ENCODE results near the gene MARCHF9.

DNA sequence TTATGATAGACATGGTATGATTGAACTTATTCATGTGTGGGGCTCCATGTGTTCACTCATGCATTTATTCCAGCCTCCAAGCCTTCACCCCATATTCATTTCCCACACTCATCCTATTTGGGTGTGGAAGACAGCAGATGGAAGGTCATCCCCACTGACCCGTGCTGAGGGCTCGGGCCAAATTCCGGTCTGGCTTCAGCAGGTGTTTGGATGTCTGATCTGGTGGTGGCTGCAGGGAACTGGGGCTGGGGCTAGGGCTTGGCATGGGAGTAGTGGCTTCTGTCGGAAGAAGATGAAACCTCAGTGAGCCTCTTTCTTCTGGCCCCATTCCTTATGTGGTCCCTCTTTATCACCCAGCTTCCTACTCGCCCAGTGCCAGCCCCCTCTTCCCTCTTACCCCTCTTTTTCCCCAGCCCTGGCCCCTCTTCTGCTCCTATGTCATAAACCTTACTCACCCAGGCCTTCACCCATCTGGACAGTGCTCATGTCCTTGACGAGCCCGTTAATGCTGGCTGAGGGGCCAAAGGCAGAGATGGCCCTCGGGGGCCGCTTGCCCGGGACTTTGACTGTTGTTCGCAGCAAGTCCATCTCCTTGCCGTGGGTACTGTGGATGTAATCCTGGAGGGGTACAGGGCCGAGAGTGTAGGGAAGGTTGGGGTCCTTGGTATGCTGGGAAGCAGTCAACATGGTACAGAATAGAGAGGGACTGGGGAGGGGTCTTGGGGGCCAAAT lies 24.4 kb upstream of the MARCHF9 start:
- no peak for TF ChIP-seq EZH2 (IDR thresholded peaks at IDR 0.05)
- no peak for TF ChIP-seq POLR2AphosphoS5 (IDR thresholded peaks at IDR 0.05; ENCODE audit: borderline replicate concordance, low read depth, low read length)
